Muscle layer of duodenum (tissue), 2 donors: ENCODE measurements around the gene WWOX.

Experiments
- H3K27ac ChIP-seq: one replicate; pipeline ENCODE4 v1.7.0; 2013; ENCODE audit warnings: mild to moderate bottlenecking, low read length
- H3K27me3 ChIP-seq: one replicate; pipeline ENCODE4 v1.7.0; 2013; ENCODE audit warnings: low read depth, mild to moderate bottlenecking, control low read depth, low read length
- H3K36me3 ChIP-seq, 2 donors: one replicate each; pipeline ENCODE4 v1.7.0; 2013; ENCODE audit warnings: low read length in 2 of 2, control low read depth in 1 of 2, mild to moderate bottlenecking in 1 of 2; ENCODE audit not compliant: insufficient read depth in 2 of 2, control insufficient read depth in 1 of 2
- H3K4me1 ChIP-seq, 2 donors: one replicate each; pipeline ENCODE4 v1.7.0; 2013; ENCODE audit warnings: low read length in 2 of 2, mild to moderate bottlenecking in 2 of 2, control low read depth in 1 of 2, moderate library complexity in 1 of 2; ENCODE audit not compliant: insufficient read depth in 2 of 2, control insufficient read depth in 1 of 2
- H3K4me3 ChIP-seq, 2 donors: one replicate each; pipeline ENCODE4 v1.7.0; 2013; ENCODE audit warnings: low read length in 2 of 2, low read depth in 1 of 2, mild to moderate bottlenecking in 1 of 2
- H3K9me3 ChIP-seq, 2 donors: one replicate each; pipeline ENCODE4 v1.7.0; 2013; ENCODE audit warnings: low read length in 2 of 2, control low read depth in 1 of 2, mild to moderate bottlenecking in 1 of 2; ENCODE audit not compliant: control insufficient read depth in 1 of 2
- donor health status: healthy.

WWOX gene

GRCh38 chr16:78773291-78773702 is 673.8 kb downstream of the WWOX start:
- Histone ChIP-seq H3K27ac (no peak overlapping the region), H3K36me3 (no peaks in the 10 kb centered on the region), H3K9me3 (no peaks in the 10 kb centered on the region), H3K4me3 (no peak overlapping the region), H3K27me3 (no peaks in the 10 kb centered on the region), H3K4me1 (no peaks in the 10 kb centered on the region)

GRCh38 chr16:78773706-78774105 is 674.3 kb downstream of the WWOX start:
- H3K9me3 ChIP-seq = no peaks in the 10 kb centered on the region
- no peak overlapping the region for H3K27ac ChIP-seq
- no peaks in the 10 kb centered on the region for H3K36me3 ChIP-seq
- H3K4me3 ChIP-seq = no peak overlapping the region
- H3K4me1 ChIP-seq = no peaks in the 10 kb centered on the region
- H3K27me3 ChIP-seq = no peaks in the 10 kb centered on the region

GRCh38 chr16:78775161-78775561 is 675.7 kb downstream of the WWOX start:
- Histone ChIP-seq H3K4me1 (no peaks in the 10 kb centered on the region), H3K4me3 (no peak overlapping the region), H3K36me3 (no peaks in the 10 kb centered on the region), H3K27ac (no peak overlapping the region), H3K9me3 (no peaks in the 10 kb centered on the region), H3K27me3 (no peaks in the 10 kb centered on the region)

GRCh38 chr16:78778101-78779004 is 678.9 kb downstream of the WWOX start:
- no peaks in the 10 kb centered on the region for H3K27me3 ChIP-seq
- H3K4me1 ChIP-seq = no peaks in the 10 kb centered on the region
- H3K27ac ChIP-seq = no peak overlapping the region
- no peak overlapping the region for H3K4me3 ChIP-seq
- no peaks in the 10 kb centered on the region for H3K36me3 ChIP-seq
- H3K9me3 ChIP-seq = no peaks in the 10 kb centered on the region

GRCh38 chr16:78780808-78781207 is 681.4 kb downstream of the WWOX start:
- H3K4me3 ChIP-seq = no peak overlapping the region
- H3K9me3 ChIP-seq = no peaks in the 10 kb centered on the region
- H3K4me1 ChIP-seq = no peaks in the 10 kb centered on the region
- no peak overlapping the region for H3K27ac ChIP-seq
- no peaks in the 10 kb centered on the region for H3K27me3 ChIP-seq
- no peaks in the 10 kb centered on the region for H3K36me3 ChIP-seq

GRCh38 chr16:78782572-78782971 is 683.1 kb downstream of the WWOX start:
- no peaks in the 10 kb centered on the region for H3K4me1 ChIP-seq
- H3K4me3 ChIP-seq = no peak overlapping the region
- H3K27me3 ChIP-seq = no peaks in the 10 kb centered on the region
- H3K9me3 ChIP-seq = no peaks in the 10 kb centered on the region
- H3K27ac ChIP-seq = no peak overlapping the region
- H3K36me3 ChIP-seq = no peaks in the 10 kb centered on the region

- H3K4me3 ChIP-seq = no peak overlapping the region
- no peaks in the 10 kb centered on the region for H3K9me3 ChIP-seq
- H3K36me3 ChIP-seq = no peaks in the 10 kb centered on the region
- no peaks in the 10 kb centered on the region for H3K4me1 ChIP-seq
- H3K27me3 ChIP-seq = no peaks in the 10 kb centered on the region
- no peak overlapping the region for H3K27ac ChIP-seq
Observed at GRCh38 chr16:78783570-78784079, 684.2 kb downstream of the WWOX start.

GRCh38 chr16:78784771-78785170 is 685.3 kb downstream of the WWOX start:
- H3K4me3 ChIP-seq = no peak overlapping the region
- no peaks in the 10 kb centered on the region for H3K4me1 ChIP-seq
- H3K9me3 ChIP-seq = no peaks in the 10 kb centered on the region
- no peaks in the 10 kb centered on the region for H3K36me3 ChIP-seq
- H3K27ac ChIP-seq = no peak overlapping the region
- H3K27me3 ChIP-seq = no peaks in the 10 kb centered on the region

- Histone ChIP-seq H3K36me3 (no peaks in the 10 kb centered on the region), H3K27ac (no peak overlapping the region), H3K9me3 (no peaks in the 10 kb centered on the region), H3K4me1 (no peaks in the 10 kb centered on the region), H3K4me3 (no peak overlapping the region), H3K27me3 (no peaks in the 10 kb centered on the region)
Observed at GRCh38 chr16:78785218-78785617, 685.8 kb downstream of the WWOX start.

- no peaks in the 10 kb centered on the region for H3K9me3 ChIP-seq
- no peaks in the 10 kb centered on the region for H3K27me3 ChIP-seq
- H3K27ac ChIP-seq = no peak overlapping the region
- H3K4me1 ChIP-seq = no peaks in the 10 kb centered on the region
- no peaks in the 10 kb centered on the region for H3K36me3 ChIP-seq
- H3K4me3 ChIP-seq = no peak overlapping the region
Observed at GRCh38 chr16:78786635-78787034, 687.2 kb downstream of the WWOX start.

GRCh38 chr16:78788276-78788675 is 688.8 kb downstream of the WWOX start:
- H3K27me3 ChIP-seq = no peaks in the 10 kb centered on the region
- no peak overlapping the region for H3K27ac ChIP-seq
- no peak overlapping the region for H3K4me3 ChIP-seq
- H3K4me1 ChIP-seq = no peaks in the 10 kb centered on the region
- H3K36me3 ChIP-seq = no peaks in the 10 kb centered on the region
- no peaks in the 10 kb centered on the region for H3K9me3 ChIP-seq

- Histone ChIP-seq H3K4me1 (no peaks in the 10 kb centered on the region), H3K36me3 (no peaks in the 10 kb centered on the region), H3K9me3 (no peaks in the 10 kb centered on the region), H3K27me3 (no peaks in the 10 kb centered on the region), H3K4me3 (no peak overlapping the region), H3K27ac (no peak overlapping the region)
Observed at GRCh38 chr16:78788696-78789095, 689.2 kb downstream of the WWOX start.
